ENCODE measurements around the gene SMARCB1.

The SMARCB1 gene

DNA sequence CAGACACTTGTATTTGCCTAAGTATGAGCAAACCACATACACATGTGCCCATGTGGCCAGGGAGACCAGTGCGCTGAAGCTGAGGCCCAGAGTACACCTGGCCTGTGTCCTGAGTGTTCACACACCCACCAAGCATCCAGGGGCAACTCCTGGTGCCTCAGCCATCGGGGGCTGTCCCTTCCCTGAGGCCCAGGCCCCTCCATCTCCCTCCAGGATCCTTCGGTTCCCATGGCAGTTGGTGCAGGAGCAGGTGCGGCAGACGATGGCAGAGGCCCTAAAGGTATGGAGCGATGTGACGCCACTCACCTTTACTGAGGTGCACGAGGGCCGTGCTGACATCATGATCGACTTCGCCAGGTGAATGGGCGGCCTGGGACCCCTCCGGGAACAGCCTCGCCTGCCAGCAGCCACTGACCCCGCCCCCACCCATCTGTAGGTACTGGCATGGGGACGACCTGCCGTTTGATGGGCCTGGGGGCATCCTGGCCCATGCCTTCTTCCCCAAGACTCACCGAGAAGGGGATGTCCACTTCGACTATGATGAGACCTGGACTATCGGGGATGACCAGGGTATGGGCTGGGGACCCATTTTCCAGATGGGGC lies 6.5 kb upstream of the SMARCB1 start:
- no peak for DNase-seq (ENCODE audit: low read depth in 2 of 2)

DNA sequence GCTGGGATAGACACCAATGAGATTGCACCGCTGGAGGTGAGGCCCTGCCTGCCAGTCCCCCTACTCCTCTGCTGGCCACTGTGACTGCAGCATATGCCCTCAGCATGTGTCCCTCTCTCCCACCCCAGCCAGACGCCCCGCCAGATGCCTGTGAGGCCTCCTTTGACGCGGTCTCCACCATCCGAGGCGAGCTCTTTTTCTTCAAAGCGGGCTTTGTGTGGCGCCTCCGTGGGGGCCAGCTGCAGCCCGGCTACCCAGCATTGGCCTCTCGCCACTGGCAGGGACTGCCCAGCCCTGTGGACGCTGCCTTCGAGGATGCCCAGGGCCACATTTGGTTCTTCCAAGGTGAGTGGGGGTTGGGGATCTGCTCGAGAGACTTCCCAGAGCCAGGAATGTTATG lies 5.7 kb upstream of the SMARCB1 start:
- no peak for DNase-seq (ENCODE audit: low read depth in 2 of 2)

DNA sequence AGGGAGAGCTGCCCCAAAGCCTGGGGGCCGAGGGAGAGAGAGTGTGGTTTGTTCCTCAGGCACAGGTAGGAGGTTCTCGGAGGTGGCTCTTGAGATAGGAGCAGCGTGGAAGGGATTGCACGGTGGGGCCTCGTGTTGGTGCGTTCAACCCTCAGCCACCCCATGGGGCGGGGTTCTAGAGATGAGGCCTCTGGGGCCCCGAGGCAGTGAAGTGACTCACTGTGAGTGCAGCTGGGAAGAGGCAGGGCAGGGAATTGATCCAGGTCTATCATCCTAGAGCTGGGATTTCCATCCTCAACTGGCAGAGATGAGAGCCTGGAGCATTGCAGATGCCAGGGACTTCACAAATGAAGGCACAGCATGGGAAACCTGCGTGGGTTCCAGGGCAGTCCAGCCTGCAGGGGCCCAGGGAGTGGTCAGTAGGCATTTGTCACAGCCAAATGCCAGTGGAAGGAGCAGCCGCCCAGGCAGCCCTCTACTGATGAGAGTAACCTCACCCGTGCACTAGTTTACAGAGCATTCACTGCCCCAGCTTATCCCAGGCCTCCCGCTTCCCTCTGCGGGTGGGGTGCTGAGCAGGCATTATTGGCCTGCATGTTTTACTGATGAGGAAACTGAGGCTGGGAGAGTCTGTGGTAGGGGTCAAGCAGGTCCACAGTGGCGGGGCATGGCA lies 5.1 kb upstream of the SMARCB1 start:
- DNase-seq (ENCODE audit: low read depth in 2 of 2), result no peak

DNA sequence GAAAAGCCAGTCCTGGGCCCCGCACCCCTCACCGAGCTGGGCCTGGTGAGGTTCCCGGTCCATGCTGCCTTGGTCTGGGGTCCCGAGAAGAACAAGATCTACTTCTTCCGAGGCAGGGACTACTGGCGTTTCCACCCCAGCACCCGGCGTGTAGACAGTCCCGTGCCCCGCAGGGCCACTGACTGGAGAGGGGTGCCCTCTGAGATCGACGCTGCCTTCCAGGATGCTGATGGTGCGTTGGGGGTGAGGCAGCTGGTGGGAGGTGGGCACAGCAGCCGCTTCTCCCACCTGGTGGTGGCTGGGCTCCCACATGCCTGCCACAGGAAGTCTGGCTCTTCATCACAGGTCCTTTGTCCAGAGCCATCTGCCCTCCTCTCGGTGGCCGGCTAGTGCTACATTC lies 4.5 kb upstream of the SMARCB1 start:
- no peak for DNase-seq (ENCODE audit: low read depth in 2 of 2)

DNA sequence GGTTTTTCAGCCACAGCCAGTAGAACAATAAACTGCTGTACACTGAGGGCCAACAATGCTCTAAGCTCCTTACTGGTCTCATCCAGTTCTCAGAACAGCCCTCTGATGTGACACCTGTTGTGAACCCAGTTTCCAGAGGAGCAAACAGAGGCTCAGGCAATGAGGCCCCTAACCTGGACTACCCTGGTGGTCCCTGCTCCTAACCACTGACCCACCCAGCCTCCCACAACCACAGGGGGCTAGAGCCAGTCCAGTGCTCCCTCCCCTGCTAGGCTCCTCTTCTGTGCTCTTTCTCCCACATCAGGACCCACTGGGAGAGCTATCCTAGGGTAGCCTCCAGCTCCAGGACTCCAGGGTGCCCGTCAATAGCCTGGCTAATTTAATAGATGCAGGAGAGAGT lies 4.1 kb upstream of the SMARCB1 start:
- no peak for DNase-seq (ENCODE audit: low read depth in 2 of 2)

GRCh38 chr22:23783265-23784150 lies 3.3 kb upstream of the SMARCB1 start:
- DNase-seq (ENCODE audit: low read depth in 2 of 2), result no peak

DNA sequence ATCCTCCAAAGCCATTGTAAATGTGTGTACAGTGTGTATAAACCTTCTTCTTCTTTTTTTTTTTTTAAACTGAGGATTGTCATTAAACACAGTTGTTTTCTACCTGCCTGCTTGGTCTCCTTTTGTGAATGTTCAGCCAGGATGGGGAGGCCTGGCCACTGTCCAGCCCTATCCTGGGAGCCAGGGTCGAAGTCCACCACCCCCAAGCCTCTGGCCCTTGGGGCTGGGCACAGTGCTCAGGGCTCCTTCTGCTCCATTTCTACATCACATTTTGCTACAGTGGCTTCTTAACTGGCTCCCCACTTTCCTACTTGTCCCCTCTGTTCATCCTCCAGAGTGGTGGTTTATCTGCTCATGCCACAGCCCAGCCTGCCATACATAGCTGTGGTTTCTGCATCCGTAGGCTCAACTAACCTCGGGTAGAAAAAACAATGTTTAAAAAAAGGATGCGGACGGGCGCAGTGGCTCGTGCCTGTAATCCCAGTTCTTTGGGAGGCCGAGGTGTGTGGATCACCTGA lies 2.5 kb upstream of the SMARCB1 start:
- DNase-seq (ENCODE audit: low read depth in 2 of 2), result no peak

GRCh38 chr22:23786261-23786710 lies 480 bp upstream of the SMARCB1 start:
- DNase-seq (ENCODE audit: low read depth in 2 of 2), result no peak

DNA sequence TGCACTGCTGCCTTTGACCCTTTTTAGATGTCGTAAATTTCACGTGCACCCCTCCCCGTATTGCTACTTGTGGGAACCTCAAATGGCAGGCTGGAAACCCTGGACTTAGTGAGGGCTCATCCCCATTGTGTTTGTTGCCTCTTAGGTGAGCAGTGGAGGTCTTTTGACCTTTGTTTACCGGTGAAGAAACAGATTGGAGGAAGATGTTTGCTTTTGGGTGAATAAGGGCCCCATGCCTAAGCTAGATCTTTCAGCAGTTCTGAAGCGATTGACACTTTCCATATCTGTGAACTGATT lies 782 bp downstream of the SMARCB1 start:
- no peak for DNase-seq (ENCODE audit: low read depth in 2 of 2)

DNA sequence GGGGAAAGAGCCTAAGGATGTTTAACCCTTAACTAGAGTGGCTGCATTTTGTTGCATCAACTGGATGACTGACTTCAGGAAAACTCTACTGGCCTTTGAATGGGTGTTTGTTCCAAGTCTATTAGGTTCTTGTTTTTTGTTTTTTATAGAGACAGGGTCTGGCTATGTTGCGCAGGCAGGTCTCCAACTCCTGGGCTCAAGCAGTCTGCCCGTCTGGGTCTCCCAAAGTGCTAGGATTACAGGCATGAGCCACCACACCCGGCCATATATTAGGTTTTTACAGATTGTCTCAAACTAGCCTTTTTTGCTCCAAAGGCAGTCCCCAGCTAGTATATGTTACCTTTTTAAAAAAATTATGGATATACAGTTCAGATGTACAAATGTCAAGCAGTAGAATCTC lies 1.1 kb downstream of the SMARCB1 start:
- DNase-seq (ENCODE audit: low read depth in 2 of 2), result no peak

GRCh38 chr22:23789121-23789520 lies 2.4 kb downstream of the SMARCB1 start:
- DNase-seq (ENCODE audit: low read depth in 2 of 2), result no peak

DNA sequence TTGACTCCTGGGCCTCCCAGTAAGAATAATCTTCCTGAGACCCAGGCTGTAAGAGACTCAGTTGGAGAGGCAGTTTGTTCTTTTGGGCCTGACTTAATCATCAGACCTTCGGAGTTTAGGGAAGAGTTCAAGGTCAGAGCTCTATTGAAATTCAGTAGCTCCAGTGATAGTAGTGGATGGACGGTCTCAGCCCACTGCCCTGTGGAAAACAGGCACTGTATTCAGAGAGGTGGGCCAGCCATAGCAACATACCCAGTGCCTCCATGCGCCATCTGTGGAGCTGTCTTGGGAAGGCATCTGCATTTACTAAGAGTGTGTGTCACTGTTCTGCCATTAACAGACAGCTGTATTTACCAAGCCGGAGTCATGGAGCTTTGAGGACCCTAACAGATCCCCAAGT lies 2.9 kb downstream of the SMARCB1 start:
- no peak for DNase-seq (ENCODE audit: low read depth in 2 of 2)

DNA sequence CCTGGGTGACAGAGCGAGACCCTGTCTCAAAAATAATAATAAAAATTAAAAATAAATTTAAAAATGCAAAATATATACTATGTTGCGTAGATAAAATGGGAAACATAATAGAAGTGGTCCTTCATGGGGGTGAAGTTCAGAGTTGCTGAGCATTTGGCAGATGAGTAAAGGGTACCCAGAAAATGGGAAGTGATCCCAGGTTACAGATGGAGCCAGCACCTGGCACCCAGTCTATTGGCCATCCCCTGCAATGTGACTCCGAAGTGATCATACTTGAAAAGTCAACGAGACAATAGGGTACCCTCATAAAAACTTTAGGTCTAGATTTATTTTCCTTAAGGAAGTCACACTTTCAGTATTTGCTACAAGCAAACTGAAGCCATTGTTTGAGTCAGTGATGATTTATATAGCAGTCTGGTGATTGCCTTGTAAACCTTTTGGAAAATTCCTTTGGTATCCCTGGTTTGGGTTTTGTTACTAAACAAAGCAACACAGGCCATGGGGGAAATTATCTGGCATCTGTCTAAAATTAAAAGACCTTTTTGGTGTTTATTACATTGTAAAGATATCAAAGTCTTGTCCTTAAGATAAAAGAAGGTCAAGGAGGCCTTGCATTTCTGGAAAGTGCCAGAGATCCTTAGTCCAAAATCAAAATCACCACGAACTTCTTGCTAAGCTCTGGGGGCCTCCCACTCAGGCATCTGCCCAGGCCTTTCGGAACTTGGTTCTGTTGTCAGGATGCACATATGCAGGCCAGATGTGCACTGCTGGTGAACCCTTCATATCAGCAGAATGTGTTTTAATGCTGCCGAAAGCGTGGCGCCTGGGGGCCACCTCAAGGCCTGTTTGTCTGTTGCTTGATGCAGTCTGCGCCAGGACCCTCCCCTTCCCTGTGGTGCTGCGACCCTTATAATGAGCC lies 4.3 kb downstream of the SMARCB1 start:
- no peak for DNase-seq (ENCODE audit: low read depth in 2 of 2)

DNA sequence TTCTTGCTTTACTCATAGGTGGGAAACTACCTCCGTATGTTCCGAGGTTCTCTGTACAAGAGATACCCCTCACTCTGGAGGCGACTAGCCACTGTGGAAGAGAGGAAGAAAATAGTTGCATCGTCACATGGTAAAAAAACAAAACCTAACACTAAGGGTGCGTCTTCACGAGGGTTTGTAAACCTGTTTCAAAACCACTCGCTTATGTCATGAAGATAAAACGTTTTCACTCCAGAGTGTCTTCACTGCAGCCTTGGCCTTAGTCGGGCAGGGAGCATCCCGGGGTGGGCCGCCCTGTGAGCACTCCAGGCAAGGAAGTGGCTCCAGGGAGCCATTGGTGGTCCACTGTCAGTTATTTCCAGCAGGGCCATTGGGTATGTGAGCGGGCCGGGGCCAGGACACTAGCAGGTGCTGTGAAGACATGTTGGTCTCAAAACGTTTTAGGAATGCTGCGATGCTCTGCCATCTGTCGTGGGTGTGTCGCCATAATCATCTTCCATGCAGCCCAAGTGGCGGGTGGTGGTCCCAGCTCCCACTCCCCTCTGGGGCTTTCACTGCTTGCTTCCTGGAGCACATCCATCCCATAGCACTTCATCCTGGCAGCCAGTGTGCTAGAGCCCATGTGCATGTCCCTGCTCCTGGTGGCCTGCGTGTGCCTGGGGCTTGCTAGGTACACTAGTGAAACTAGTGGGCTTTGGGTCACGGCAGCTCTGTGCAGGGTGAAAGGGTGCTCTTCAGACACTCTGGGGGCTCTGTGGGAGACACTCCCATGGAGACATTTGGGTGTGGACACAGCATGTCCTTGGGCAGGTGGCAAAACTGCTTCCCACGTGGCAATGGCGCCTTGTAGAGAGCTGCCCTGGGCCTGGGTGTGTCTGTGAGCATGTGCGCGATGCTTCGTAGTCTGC lies 5.2 kb downstream of the SMARCB1 start:
- DNase-seq (ENCODE audit: low read depth in 2 of 2), result no peak

GRCh38 chr22:23793326-23793725 lies 6.6 kb downstream of the SMARCB1 start:
- DNase-seq (ENCODE audit: low read depth in 2 of 2), result no peak

GRCh38 chr22:23796461-23796860 lies 9.7 kb downstream of the SMARCB1 start:
- DNase-seq (ENCODE audit: low read depth in 2 of 2), result no peak

GRCh38 chr22:23800297-23801237 lies 13.8 kb downstream of the SMARCB1 start:
- DNase-seq (ENCODE audit: low read depth in 2 of 2), result no peak

- no peak for DNase-seq (ENCODE audit: low read depth in 2 of 2)
Measured at GRCh38 chr22:23801238-23801821, 14.6 kb downstream of the SMARCB1 start.

DNA sequence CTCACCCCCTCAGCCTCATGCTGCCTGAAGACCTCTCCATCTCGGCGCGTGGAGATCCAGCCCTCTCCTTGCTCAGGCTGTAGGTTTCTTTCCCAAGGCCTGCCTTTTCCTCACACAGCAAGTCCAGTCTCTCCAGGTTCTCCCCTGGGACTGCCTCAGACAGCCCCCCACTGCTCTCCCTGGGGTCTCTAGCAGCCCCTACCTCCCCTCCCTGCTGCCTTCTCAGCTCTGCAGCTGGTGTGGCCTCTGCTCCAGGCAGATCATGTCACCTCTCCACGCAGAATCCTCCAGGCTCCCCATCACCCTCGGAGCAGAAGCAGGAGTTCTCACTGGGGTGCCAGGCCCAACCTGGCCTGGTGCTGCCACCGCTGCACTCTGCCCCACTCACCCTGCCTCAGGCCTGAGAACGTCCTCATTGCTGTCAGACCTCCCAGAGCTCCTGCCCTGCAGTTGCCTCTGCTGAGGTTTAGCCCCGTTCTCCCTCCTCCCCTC lies 15.2 kb downstream of the SMARCB1 start:
- DNase-seq (ENCODE audit: low read depth in 2 of 2), result no peak
